HCT116 (cell line): ENCODE measurements around the gene FAM221A. TPM values are rescaled to one million over a fixed set of nuclear protein-coding genes. Genes with fewer than 3 reads are reported as not detected.
A peak's percentile ranks its signal among the peaks of the same experiment; 100 is the strongest.

ENCODE experiments used
- ATAC-seq: fragments of 200-7000 bp; cut with Tn5 transposase; 2 replicates; pipeline ENCODE4 v1.9.1; 2020; ENCODE audit warnings: mild to moderate bottlenecking, moderate library complexity
- BruUV-seq: library from RNA; stranded (reverse); fragments of 400-500 nt; replicated peaks from 2 replicates; lab custom pipeline; 2021; lab: Mats Ljungman, UMichigan
- CTCF ChIA-PET: fragments of 300-600 bp; sonication (Branson Sonifier 250); formaldehyde crosslinking; loops from one replicate; lab custom pipeline; 2021; ENCODE audit warnings: antibody characterized with exemption; lab: Charles Lee
- POLR2A ChIA-PET: fragments of 300-600, 350-600 bp; sonication (Branson Sonifier 250); formaldehyde crosslinking; loops from one replicate; lab custom pipeline; 2021; ENCODE audit warnings: antibody characterized with exemption; lab: Charles Lee
- RAD21 ChIA-PET, 2 experiments: fragments of 300-600 bp; sonication (Branson Sonifier 250); formaldehyde crosslinking; loops; one replicate each; lab custom pipeline; 2023; ENCODE audit warnings: low total read pairs in 2 of 2; ENCODE audit not compliant: uncharacterized antibody in 2 of 2, unreplicated experiment in 2 of 2, low non-redundant PET in 1 of 2; lab: Charles Lee
- DNase-seq: peaks from one replicate; pipeline ENCODE4 v3.0.0-alpha.2; 2010; ENCODE audit warnings: low read depth, low spot score
- H2AFZ ChIP-seq: fragments of 200-600 bp; shearing (Covaris generic), sonication (generic); 2 replicates; pipeline ENCODE4 v1.6.1; 2017; ENCODE audit warnings: low read depth, mixed run types, mixed read lengths, antibody characterized with exemption, low read length; ENCODE audit not compliant: poor library complexity, severe bottlenecking
- H3K27ac ChIP-seq: 2 replicates; pipeline ENCODE4 v1.5.1; 2012; ENCODE audit warnings: low read depth, low read length
- H3K27me3 ChIP-seq: fragments of 200-600 bp; sonication (generic); 2 replicates; pipeline ENCODE4 v1.6.1; 2016; ENCODE audit warnings: mixed run types, low read length, mixed read lengths; ENCODE audit not compliant: insufficient read depth
- H3K36me3 ChIP-seq, 2 experiments: fragments of 200-500 bp in 1 of 2; fragments of 200-600 bp in 1 of 2; sonication (Bioruptor generic) in 1 of 2; sonication (generic) in 1 of 2; 2 replicates each; pipeline versions ENCODE4 v1.5.1 to v1.6.1; 2014 to 2016; ENCODE audit warnings: low read length in 2 of 2, inconsistent platforms in 1 of 2, mixed read lengths in 1 of 2, mixed run types in 1 of 2; ENCODE audit not compliant: insufficient read depth in 2 of 2, control insufficient read depth in 1 of 2
- H3K4me1 ChIP-seq, 2 experiments: fragments of 200-600 bp in 1 of 2; sonication (generic) in 1 of 2; 2 replicates each; pipeline versions ENCODE4 v1.5.1 to v1.6.1; 2012 to 2017; ENCODE audit warnings: low read length in 2 of 2, inconsistent platforms in 1 of 2, mild to moderate bottlenecking in 1 of 2, mixed read lengths in 1 of 2, mixed run types in 1 of 2, moderate library complexity in 1 of 2; ENCODE audit not compliant: insufficient read depth in 2 of 2, control insufficient read depth in 1 of 2
- H3K4me2 ChIP-seq: fragments of 200-600 bp; sonication (generic); 2 replicates; pipeline ENCODE4 v1.6.1; 2017; ENCODE audit warnings: mixed run types, low read length, mixed read lengths
- H3K4me3 ChIP-seq, 2 experiments: fragments of 200-600 bp in 1 of 2; sonication (generic) in 1 of 2; replicated peaks in 1 of 2; 2 replicates each; pipeline ENCODE4 v1.5.1; 2011 to 2016; ENCODE audit warnings: low read length in 2 of 2, control low read depth in 1 of 2, low read depth in 1 of 2, mild to moderate bottlenecking in 1 of 2, mixed read lengths in 1 of 2, mixed run types in 1 of 2
- H3K79me2 ChIP-seq: fragments of 200-600 bp; sonication (generic); 2 replicates; pipeline ENCODE4 v1.6.1; 2017; ENCODE audit warnings: mild to moderate bottlenecking, mixed run types, low read length, moderate library complexity, mixed read lengths; ENCODE audit not compliant: insufficient read depth
- H3K9ac ChIP-seq: fragments of 200-600 bp; sonication (generic); 2 replicates; pipeline ENCODE4 v1.6.1; 2016; ENCODE audit warnings: low read length, mixed read lengths
- H3K9me2 ChIP-seq: fragments of 200-600 bp; sonication (generic), shearing (Covaris generic); 2 replicates; pipeline ENCODE4 v1.6.1; 2017; ENCODE audit warnings: mixed run types, mild to moderate bottlenecking, moderate library complexity; ENCODE audit not compliant: insufficient read depth
- H3K9me3 ChIP-seq, 2 experiments: fragments of 200-500 bp in 1 of 2; fragments of 200-600 bp in 1 of 2; sonication (Bioruptor generic) in 1 of 2; sonication (generic) in 1 of 2; 2 replicates each; pipeline ENCODE4 v1.6.1; 2014 to 2017; ENCODE audit warnings: low read length in 2 of 2, mixed read lengths in 2 of 2, inconsistent platforms in 1 of 2, low read depth in 1 of 2, mild to moderate bottlenecking in 1 of 2, mixed run types in 1 of 2, moderate library complexity in 1 of 2; ENCODE audit not compliant: control insufficient read depth in 1 of 2, insufficient read depth in 1 of 2
- H4K20me1 ChIP-seq: fragments of 200-600 bp; sonication (generic), shearing (Covaris generic); 2 replicates; pipeline ENCODE4 v1.6.1; 2017; ENCODE audit warnings: mixed run types, mild to moderate bottlenecking, moderate library complexity; ENCODE audit not compliant: insufficient read depth
- ATF3 ChIP-seq: IDR thresholded peaks from 2 replicates; pipeline ENCODE4 v1.6.1; 2012
- CBX3 ChIP-seq: IDR thresholded peaks from 2 replicates; pipeline ENCODE4 v1.6.1; 2012; ENCODE audit warnings: low read depth
- CTCF ChIP-seq, 3 experiments: fragments of 200-600 bp in 1 of 3; sonication (generic) in 1 of 3; IDR thresholded peaks in 2 of 3; conservative IDR thresholded peaks in 1 of 3; 2 replicates each; pipeline ENCODE4 v1.5.1; 2012 to 2017; ENCODE audit warnings: low read depth in 2 of 3, low read length in 2 of 3, antibody characterized with exemption in 1 of 3, borderline replicate concordance in 1 of 3, control low read depth in 1 of 3, mild to moderate bottlenecking in 1 of 3, mixed read lengths in 1 of 3, mixed run types in 1 of 3, moderate library complexity in 1 of 3; ENCODE audit not compliant: insufficient read depth in 1 of 3
- EGR1 ChIP-seq: IDR thresholded peaks from 2 replicates; pipeline ENCODE4 v1.6.1; 2012; ENCODE audit warnings: low read depth
- JUND ChIP-seq: IDR thresholded peaks from 2 replicates; pipeline ENCODE4 v1.6.1; 2012
- MAX ChIP-seq: IDR thresholded peaks from 2 replicates; pipeline ENCODE4 v1.6.1; 2012
- POLR2A ChIP-seq: IDR thresholded peaks from 2 replicates; pipeline ENCODE4 v1.7.0; 2011; ENCODE audit warnings: borderline replicate concordance; ENCODE audit not compliant: insufficient read depth, insufficient read length; ENCODE audit errors: extremely low read depth
- POLR2AphosphoS5 ChIP-seq: IDR thresholded peaks from 2 replicates; pipeline ENCODE4 v1.6.1; 2011; ENCODE audit warnings: mild to moderate bottlenecking, low read depth, low read length, moderate library complexity
- RAD21 ChIP-seq: IDR thresholded peaks from 2 replicates; pipeline ENCODE4 v1.6.1; 2012; ENCODE audit warnings: low read depth, mild to moderate bottlenecking
- SIN3A ChIP-seq: IDR thresholded peaks from 2 replicates; pipeline ENCODE4 v1.6.1; 2012; ENCODE audit warnings: low read depth
- ZBTB33 ChIP-seq: IDR thresholded peaks from 2 replicates; pipeline ENCODE4 v1.6.1; 2011; ENCODE audit warnings: mild to moderate bottlenecking, low read length, moderate library complexity; ENCODE audit not compliant: insufficient replicate concordance; ENCODE audit errors: extremely low read depth
- ZNF274 ChIP-seq: fragments of 200-500 bp; sonication (Bioruptor generic); IDR thresholded peaks from 2 replicates; pipeline ENCODE4 v1.6.1; 2014; ENCODE audit warnings: mild to moderate bottlenecking, low read depth, low read length, inconsistent platforms
- intact Hi-C: fragments of 100-400 bp; cut with micrococcal nuclease; formaldehyde crosslinking; loops from 2 replicates; pipeline ENCODE4 v1.10.0; 2022
- total RNA-seq: library from RNA; stranded (reverse); gene quantifications from one replicate; pipeline ENCODE4 v1.2.1, GENCODE V29; 2021; ENCODE audit not compliant: unreplicated experiment

Gene FAM221A
- total RNA-seq, 1 experiment from 2014 or later: 2.2 TPM

- TF ChIP-seq CTCF (IDR thresholded peaks at IDR 0.05 in 2 of 3, conservative IDR thresholded peaks at IDR 0.05 in 1 of 3; ENCODE audit: borderline replicate concordance in 1 of 3, insufficient read depth in 1 of 3, low read depth in 2 of 3, low read length in 2 of 3) (no peak), ZBTB33 (no peak), CBX3 (no peak), SIN3A (no peak)
These were observed 8.0 kb upstream of the FAM221A start (continued) for GRCh38 chr7:23672033-23672432.

GRCh38 chr7:23680414-23681405 is 711 bp downstream of the FAM221A start:
- ChIA-PET RAD21 (interaction anchor here in 1 of 2 experiments (0.6 kb wide), 1 partner anchor 418 kb away, joined by 9 read pairs; no protein-coding TSS in a partner anchor), POLR2A (no interaction called here), CTCF (interaction anchor here (4.2 kb wide), 1 partner anchor 16 kb away, joined by 18 read pairs; no protein-coding TSS in a partner anchor)
- Histone ChIP-seq H3K4me1 (peaks cover 0 to 9% of the 10 kb centered on the region in 2 experiments; a peak in 1 of 4 replicates), H3K9ac (no peak overlapping the region), H4K20me1 (no peaks in the 10 kb centered on the region), H3K27ac (no peak overlapping the region), H3K9me3 (no peaks in the 10 kb centered on the region), H3K36me3 (no peaks in the 10 kb centered on the region), H3K4me3 (peak overlapping the region; percentile 36 to 41), H3K4me2 (peak overlapping the region; percentile 64), H3K79me2 (no peaks in the 10 kb centered on the region), H3K27me3 (no peaks in the 10 kb centered on the region), H3K9me2 (no peaks in the 10 kb centered on the region), H2AFZ (peak overlapping the region; percentile 13)
- no TSS peak for BruUV-seq
- ATAC-seq (peak; percentile 55), DNase-seq (no peak)
- intact Hi-C loops: no loop called here
- no peak for TF ChIP-seq ATF3
- no peak for TF ChIP-seq MAX
- TF ChIP-seq POLR2A: no peak
- TF ChIP-seq ZNF274: no peak
- TF ChIP-seq SIN3A: no peak
- no peak for TF ChIP-seq POLR2AphosphoS5
- no peak for TF ChIP-seq CBX3
- TF ChIP-seq EGR1: no peak
- TF ChIP-seq RAD21: no peak
- no peak for TF ChIP-seq CTCF (IDR thresholded peaks at IDR 0.05 in 2 of 3, conservative IDR thresholded peaks at IDR 0.05 in 1 of 3; ENCODE audit: borderline replicate concordance in 1 of 3, insufficient read depth in 1 of 3, low read depth in 2 of 3, low read length in 2 of 3)
- no peak for TF ChIP-seq JUND
